ENCODE measurements around the gene GAS1. TPM values are rescaled to one million over a fixed set of nuclear protein-coding genes. Genes with fewer than 3 reads are reported as not detected.

Gene GAS1
- total and polyA plus RNA-seq, 2 experiments from 2014 or later = 10.7 to 36.0 TPM

DNA sequence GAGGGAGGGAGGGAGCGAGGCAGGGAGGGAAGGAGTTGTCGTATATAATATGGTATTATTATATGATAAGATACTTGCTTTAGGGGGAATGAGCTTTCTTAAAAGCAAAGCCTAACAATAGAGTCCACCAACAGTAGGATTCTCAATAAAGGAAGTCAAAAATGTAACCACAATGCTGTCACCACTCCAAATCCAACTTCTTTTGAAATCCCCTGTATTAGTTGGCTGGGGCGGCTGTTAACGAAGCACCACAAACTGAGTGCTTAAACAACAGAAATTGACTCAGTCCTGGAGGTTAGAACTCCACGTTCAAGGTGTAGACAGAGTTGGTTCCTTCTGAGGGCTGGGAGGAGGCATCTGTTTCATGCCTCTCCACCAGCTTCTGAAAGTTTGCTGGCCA lies 23.1 kb downstream of the GAS1 start:
- 51 to 65% methylated on average over 3 to 5 of the region's 5 CpGs for WGBS, 2 experiments (ENCODE audit: low coverage in 1 of 2, low lambda C conversion rate in 2 of 2, missing lambda C conversion rate in 2 of 2)

DNA sequence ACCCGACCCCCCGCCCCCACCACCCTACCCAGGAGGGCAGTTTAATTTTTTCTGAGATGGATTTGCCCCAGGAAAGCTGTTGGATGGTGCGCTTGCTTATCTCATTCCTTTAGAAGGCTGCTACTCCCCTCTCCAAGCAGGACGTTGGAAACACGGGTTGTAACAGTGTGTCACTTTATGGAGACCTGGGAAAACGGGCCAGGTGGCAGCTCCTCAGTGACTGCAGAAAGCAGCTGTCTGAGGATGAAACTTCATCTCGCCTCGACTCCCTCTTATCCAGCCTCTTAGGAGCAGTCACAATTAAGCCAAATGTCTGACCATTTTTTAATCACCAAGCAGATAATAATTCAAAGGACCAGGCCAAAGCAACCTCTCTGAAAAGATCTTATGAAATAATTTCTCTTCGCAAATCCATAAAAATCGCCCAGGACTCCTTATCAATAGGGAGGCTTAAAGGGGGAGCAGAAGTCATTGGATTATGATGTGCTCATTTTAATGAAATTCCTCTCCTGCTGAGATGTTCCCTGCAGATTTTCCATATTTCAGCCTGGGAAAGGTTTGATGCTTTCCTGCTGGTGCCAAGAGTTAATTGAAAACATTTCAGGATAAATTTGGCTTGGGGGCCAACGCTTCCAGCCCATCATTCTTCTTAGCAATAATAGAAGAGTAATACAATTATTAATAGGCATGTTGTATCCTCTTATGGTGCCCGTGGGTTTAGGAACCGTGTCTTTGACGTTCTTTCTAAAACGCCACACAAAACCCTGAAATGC lies 26.0 kb downstream of the GAS1 start:
- H3K4me1 ChIP-seq (ENCODE audit: insufficient read depth) = peaks cover 17% of the 10 kb centered on the region
- no peak overlapping the region for H3K4me3 ChIP-seq
- WGBS, 2 experiments (ENCODE audit: low coverage in 1 of 2, low lambda C conversion rate in 2 of 2, missing lambda C conversion rate in 2 of 2) = 34 to 39% methylated on average over 15 of the region's 15 CpGs
- no peak overlapping the region for H3K9ac ChIP-seq
- DNase-seq = no peak
- H3K4me2 ChIP-seq (ENCODE audit: unreplicated experiment) = no peak overlapping the region
- no peaks in the 10 kb centered on the region for H3K9me2 ChIP-seq (ENCODE audit: insufficient read depth)
- no peaks in the 10 kb centered on the region for H4K20me1 ChIP-seq (ENCODE audit: insufficient read depth)
- no peak for TF ChIP-seq EZH2phosphoT487 (IDR thresholded peaks at IDR 0.05; ENCODE audit: insufficient read depth, low read depth)
- TF ChIP-seq EZH2 (IDR thresholded peaks at IDR 0.05; ENCODE audit: insufficient read depth, poor library complexity, severe bottlenecking) = no peak
- no peaks in the 10 kb centered on the region for H3K9me3 ChIP-seq (ENCODE audit: low read depth)
- H3K36me3 ChIP-seq (ENCODE audit: low read depth) = no peaks in the 10 kb centered on the region
- peaks cover 6% of the 10 kb centered on the region for H3F3A ChIP-seq (ENCODE audit: insufficient read depth)
- no peaks in the 10 kb centered on the region for H3K79me2 ChIP-seq (ENCODE audit: insufficient read depth)
- no peak overlapping the region for H3K27ac ChIP-seq
- no peaks in the 10 kb centered on the region for H3K27me3 ChIP-seq (replicated peaks; ENCODE audit: insufficient read depth)
- in situ Hi-C loops (cut with MboI) = no loop called here
- H2AFZ ChIP-seq = peak overlapping the region; percentile 55

More for the DNA sequence above, 23.1 kb downstream of the GAS1 start:
- Histone ChIP-seq H3F3A (ENCODE audit: insufficient read depth) (peaks cover 14% of the 10 kb centered on the region), H3K36me3 (ENCODE audit: low read depth) (no peaks in the 10 kb centered on the region), H3K4me3 (no peak overlapping the region), H4K20me1 (ENCODE audit: insufficient read depth) (no peaks in the 10 kb centered on the region), H3K4me1 (ENCODE audit: insufficient read depth) (peaks cover 22% of the 10 kb centered on the region), H3K27ac (no peak overlapping the region), H3K9me3 (ENCODE audit: low read depth) (no peaks in the 10 kb centered on the region), H3K9ac (no peak overlapping the region), H3K27me3 (replicated peaks; ENCODE audit: insufficient read depth) (no peaks in the 10 kb centered on the region), H2AFZ (no peak overlapping the region), H3K9me2 (ENCODE audit: insufficient read depth) (no peaks in the 10 kb centered on the region), H3K4me2 (ENCODE audit: unreplicated experiment) (no peak overlapping the region), H3K79me2 (ENCODE audit: insufficient read depth) (no peaks in the 10 kb centered on the region)
- in situ Hi-C loops (cut with MboI) = no loop called here
- TF ChIP-seq EZH2 (IDR thresholded peaks at IDR 0.05; ENCODE audit: insufficient read depth, poor library complexity, severe bottlenecking) (no peak), EZH2phosphoT487 (IDR thresholded peaks at IDR 0.05; ENCODE audit: insufficient read depth, low read depth) (no peak)
- DNase-seq = no peak

DNA sequence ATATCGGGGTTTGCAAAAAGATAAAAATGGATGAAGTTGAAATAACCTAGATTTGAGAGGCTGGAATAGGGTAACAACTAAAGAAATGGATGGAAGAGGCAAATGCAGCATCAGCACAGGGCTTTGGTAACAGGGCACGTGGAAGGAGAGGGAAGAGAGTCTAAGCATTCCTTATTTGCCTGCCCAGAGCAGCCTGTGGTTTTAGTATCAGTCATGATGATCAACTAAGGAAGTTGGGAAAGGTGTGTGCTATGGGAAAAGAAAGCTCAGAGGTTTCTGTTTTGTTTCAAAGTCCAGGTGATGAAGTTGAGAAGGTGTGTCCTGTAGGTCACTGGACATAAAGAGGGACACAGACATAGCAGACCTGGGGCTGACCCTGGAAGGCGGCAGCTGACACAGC lies 28.8 kb downstream of the GAS1 start:
- DNase-seq = peak; percentile 7

DNA sequence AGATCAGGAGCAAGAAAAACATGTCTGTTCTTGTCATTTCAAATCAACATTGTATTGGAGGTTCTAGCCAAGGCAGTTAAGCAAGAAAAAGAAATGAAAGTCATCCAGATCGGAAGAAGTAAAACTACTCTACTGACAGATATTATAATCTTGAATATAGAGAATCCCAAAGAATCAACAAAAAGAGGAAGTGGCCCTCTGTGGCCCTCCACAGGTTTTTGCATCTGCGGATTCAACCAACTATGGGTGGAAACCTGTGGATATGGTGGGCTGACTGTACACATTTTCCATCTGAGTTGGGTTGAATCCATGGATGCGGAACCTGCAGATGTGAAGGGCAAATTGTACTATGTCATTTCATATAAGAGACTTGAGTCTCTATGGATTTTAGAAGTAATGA lies 35.1 kb downstream of the GAS1 start:
- TF ChIP-seq EZH2phosphoT487 (IDR thresholded peaks at IDR 0.05; ENCODE audit: insufficient read depth, low read depth) (no peak), EZH2 (IDR thresholded peaks at IDR 0.05; ENCODE audit: insufficient read depth, poor library complexity, severe bottlenecking) (no peak)
- Histone ChIP-seq H3F3A (ENCODE audit: insufficient read depth) (no peaks in the 10 kb centered on the region), H3K9ac (no peak overlapping the region), H3K4me3 (no peak overlapping the region), H3K9me3 (ENCODE audit: low read depth) (no peaks in the 10 kb centered on the region), H3K9me2 (ENCODE audit: insufficient read depth) (no peaks in the 10 kb centered on the region), H4K20me1 (ENCODE audit: insufficient read depth) (no peaks in the 10 kb centered on the region), H3K36me3 (ENCODE audit: low read depth) (no peaks in the 10 kb centered on the region), H2AFZ (no peak overlapping the region), H3K4me2 (ENCODE audit: unreplicated experiment) (no peak overlapping the region), H3K27ac (no peak overlapping the region), H3K27me3 (replicated peaks; ENCODE audit: insufficient read depth) (no peaks in the 10 kb centered on the region), H3K79me2 (ENCODE audit: insufficient read depth) (no peaks in the 10 kb centered on the region), H3K4me1 (ENCODE audit: insufficient read depth) (peaks cover 6% of the 10 kb centered on the region; the same call in 1 of the 2 replicates)
- no peak for DNase-seq
- in situ Hi-C loops (cut with MboI) = no loop called here
- 87% methylated on average over 3 of the region's 3 CpGs for WGBS, 2 experiments (ENCODE audit: low coverage in 1 of 2, low lambda C conversion rate in 2 of 2, missing lambda C conversion rate in 2 of 2)

More for the DNA sequence above, 28.8 kb downstream of the GAS1 start:
- no peak for TF ChIP-seq EZH2phosphoT487 (IDR thresholded peaks at IDR 0.05; ENCODE audit: insufficient read depth, low read depth)
- TF ChIP-seq EZH2 (IDR thresholded peaks at IDR 0.05; ENCODE audit: insufficient read depth, poor library complexity, severe bottlenecking) = no peak
- H3K4me2 ChIP-seq (ENCODE audit: unreplicated experiment) = no peak overlapping the region
- no peaks in the 10 kb centered on the region for H3K9me3 ChIP-seq (ENCODE audit: low read depth)
- H3K4me3 ChIP-seq = no peak overlapping the region
- 72 to 80% methylated on average over 3 of the region's 3 CpGs for WGBS, 2 experiments (ENCODE audit: low coverage in 1 of 2, low lambda C conversion rate in 2 of 2, missing lambda C conversion rate in 2 of 2)
- no peaks in the 10 kb centered on the region for H4K20me1 ChIP-seq (ENCODE audit: insufficient read depth)
- no peaks in the 10 kb centered on the region for H3K4me1 ChIP-seq (ENCODE audit: insufficient read depth)
- H2AFZ ChIP-seq = no peak overlapping the region
- H3K27ac ChIP-seq = no peak overlapping the region
- no peaks in the 10 kb centered on the region for H3K27me3 ChIP-seq (replicated peaks; ENCODE audit: insufficient read depth)
- no peaks in the 10 kb centered on the region for H3F3A ChIP-seq (ENCODE audit: insufficient read depth)
- no peaks in the 10 kb centered on the region for H3K9me2 ChIP-seq (ENCODE audit: insufficient read depth)
- in situ Hi-C loops (cut with MboI) = no loop called here
- H3K79me2 ChIP-seq (ENCODE audit: insufficient read depth) = no peaks in the 10 kb centered on the region
- H3K9ac ChIP-seq = no peak overlapping the region
- H3K36me3 ChIP-seq (ENCODE audit: low read depth) = no peaks in the 10 kb centered on the region
